SK-N-SH (cell line): ENCODE measurements around the gene KYNU. TPM values are rescaled to one million over a fixed set of nuclear protein-coding genes. Genes with fewer than 3 reads are reported as not detected.

Source experiments
- CTCF ChIA-PET: fragments of 300-600, 350-600 bp; formaldehyde crosslinking; extraction: SDS; loops from one replicate; lab custom pipeline; 2021; lab: Yijun Ruan, JAX
- POLR2A ChIA-PET: fragments of 350-600 bp; sonication (Branson Sonifier 250); formaldehyde crosslinking; extraction: SDS; loops from one replicate; lab custom pipeline; 2020; ENCODE audit warnings: antibody characterized with exemption, inconsistent platforms; lab: Yijun Ruan, JAX
- DNase-seq: peaks from one replicate; pipeline ENCODE4 v3.0.0; 2012
- H2AFZ ChIP-seq: fragments of 200-600 bp; sonication (generic); 2 replicates; pipeline ENCODE4 v1.8.1; 2016; ENCODE audit warnings: antibody characterized with exemption, mild to moderate bottlenecking, low read depth
- H3F3A ChIP-seq: fragments of 200-600 bp; sonication (generic); replicated peaks from 2 replicates; pipeline ENCODE3; 2016; ENCODE audit warnings: antibody characterized with exemption, mild to moderate bottlenecking; ENCODE audit not compliant: insufficient read depth
- H3K27ac ChIP-seq, 2 experiments: fragments of 200-500 bp in 1 of 2; fragments of 200-600 bp in 1 of 2; sonication (Bioruptor generic) in 1 of 2; sonication (generic), shearing (Covaris generic) in 1 of 2; 2 replicates each; pipeline versions ENCODE4 v1.5.1 to v1.6.1; 2014 to 2016; ENCODE audit warnings: low read depth in 2 of 2, inconsistent platforms in 1 of 2, low read length in 1 of 2, mild to moderate bottlenecking in 1 of 2, mixed read lengths in 1 of 2
- H3K27me3 ChIP-seq: fragments of 200-600 bp; sonication (generic), shearing (Covaris generic); 2 replicates; pipeline ENCODE4 v1.6.1; 2016; ENCODE audit warnings: mixed run types; ENCODE audit not compliant: insufficient read depth
- H3K36me3 ChIP-seq, 2 experiments: fragments of 200-500 bp in 1 of 2; fragments of 200-600 bp in 1 of 2; sonication (Bioruptor generic) in 1 of 2; sonication (generic) in 1 of 2; replicated peaks in 1 of 2; 2 replicates each; pipeline versions ENCODE3 to v1.5.1; 2014 to 2016; ENCODE audit warnings: low read length in 1 of 2, mild to moderate bottlenecking in 1 of 2; ENCODE audit not compliant: insufficient read depth in 2 of 2, control insufficient read depth in 1 of 2
- H3K4me1 ChIP-seq, 2 experiments: fragments of 200-500 bp in 1 of 2; fragments of 200-600 bp in 1 of 2; sonication (Bioruptor generic) in 1 of 2; sonication (generic), shearing (Covaris generic) in 1 of 2; 2 replicates each; pipeline versions ENCODE4 v1.5.1 to v1.6.1; 2014 to 2016; ENCODE audit warnings: low read depth in 1 of 2, low read length in 1 of 2, mixed run types in 1 of 2; ENCODE audit not compliant: insufficient read depth in 2 of 2, control insufficient read depth in 1 of 2
- H3K4me2 ChIP-seq: fragments of 200-600 bp; sonication (generic), shearing (Covaris generic); 2 replicates; pipeline ENCODE4 v1.6.1; 2017; ENCODE audit warnings: mixed run types
- H3K4me3 ChIP-seq, 2 experiments: fragments of 200-500 bp in 1 of 2; fragments of 200-600 bp in 1 of 2; sonication (Bioruptor generic) in 1 of 2; sonication (generic), shearing (Covaris generic) in 1 of 2; 2 replicates each; pipeline versions ENCODE4 v1.5.1 to v1.8.1; 2014 to 2016; ENCODE audit warnings: low read depth in 2 of 2, inconsistent platforms in 1 of 2, low read length in 1 of 2, mild to moderate bottlenecking in 1 of 2, mixed read lengths in 1 of 2, moderate library complexity in 1 of 2
- H3K79me2 ChIP-seq: fragments of 200-600 bp; sonication (generic); 2 replicates; pipeline ENCODE4 v1.8.1; 2017; ENCODE audit warnings: mild to moderate bottlenecking; ENCODE audit not compliant: insufficient read depth
- H3K9ac ChIP-seq: fragments of 200-600 bp; sonication (generic); 2 replicates; pipeline ENCODE4 v1.6.1; 2017; ENCODE audit warnings: mixed run types
- H3K9me2 ChIP-seq: fragments of 200-600 bp; sonication (generic); 2 replicates; pipeline ENCODE4 v1.6.1; 2017; ENCODE audit warnings: mixed run types
- H3K9me3 ChIP-seq: fragments of 200-600 bp; sonication (generic); 2 replicates; pipeline ENCODE4 v1.6.1; 2017; ENCODE audit warnings: mixed run types, mild to moderate bottlenecking, moderate library complexity
- H4K20me1 ChIP-seq: fragments of 200-600 bp; sonication (generic); 2 replicates; pipeline ENCODE4 v1.6.1; 2017; ENCODE audit warnings: mild to moderate bottlenecking, mixed run types; ENCODE audit not compliant: insufficient read depth
- SMC3 ChIP-seq: IDR thresholded peaks from 2 replicates; pipeline ENCODE4 v1.6.1; 2012; ENCODE audit warnings: low read depth, low read length, improper control_type of control experiment
- TEAD4 ChIP-seq: IDR thresholded peaks from 2 replicates; pipeline ENCODE4 v1.4.0; 2012; ENCODE audit warnings: mild to moderate bottlenecking, borderline replicate concordance; ENCODE audit not compliant: insufficient read depth
- WGBS: methylation state at CpG from one replicate; pipeline ENCODE4 v1.1.6; 2017; ENCODE audit warnings: low lambda C conversion rate; 5-methylcytosine and 5-hydroxymethylcytosine counted together
- polyA plus RNA-seq, 3 experiments: library from polyadenylated mRNA; depleted of rRNA; stranded (reverse); fragments of >200 nt; gene quantifications; 2 replicates each; pipeline ENCODE4 v1.2.3, GENCODE V29; 2012
- TF ChIP-seq, protein P1 (sequence below): fragments of 150-350 bp; IDR thresholded peaks from 2 replicates; pipeline ENCODE4 v1.6.1; 2016; ENCODE audit warnings: mild to moderate bottlenecking, low read depth, low read length

The KYNU gene
- polyA plus RNA-seq, 1 of the 3 experiments (the other 2 are of a cell fraction), result not detected

DNA sequence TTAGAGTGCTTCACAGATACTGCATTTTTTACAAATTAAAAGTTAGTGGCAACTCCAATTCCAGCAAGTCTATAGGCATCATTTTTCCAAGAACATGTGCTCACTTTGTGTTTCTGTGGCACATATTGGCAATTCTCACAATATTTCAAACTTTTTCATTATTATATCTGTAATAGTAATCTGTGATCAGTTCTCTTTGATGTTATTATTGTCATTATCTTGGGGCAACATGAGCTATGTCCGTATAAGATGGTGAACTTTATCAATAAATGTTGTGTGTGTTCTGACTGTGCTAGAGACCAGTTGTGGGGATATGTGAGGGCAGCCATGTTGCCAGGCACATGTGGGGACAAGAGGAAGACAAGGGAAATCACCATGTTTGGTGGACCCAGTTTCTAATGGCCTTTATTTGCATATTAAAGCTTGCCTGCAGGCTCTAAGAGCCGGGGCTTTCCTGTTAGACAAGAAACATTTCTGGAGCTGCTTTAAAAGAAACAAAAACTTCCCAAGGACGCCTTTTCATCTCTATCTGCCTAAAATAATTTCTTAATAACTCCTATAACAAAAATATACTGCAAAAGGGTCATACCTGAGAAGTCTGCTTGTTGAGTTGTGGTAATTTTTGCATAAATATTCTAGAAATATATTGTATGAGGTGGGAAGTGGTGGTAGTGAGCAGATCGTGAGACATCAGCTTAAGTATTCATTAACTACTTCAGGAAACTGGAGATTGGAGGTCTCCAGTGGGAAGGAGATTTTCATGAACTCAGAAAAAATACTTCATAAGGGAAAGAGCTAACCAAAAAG, 37.2 kb downstream of the KYNU start:
- Histone ChIP-seq H3K9ac (no peak overlapping the region), H3K4me1 (no peaks in the 10 kb centered on the region), H3K27me3 (no peaks in the 10 kb centered on the region), H3K27ac (no peak overlapping the region), H2AFZ (no peak overlapping the region), H3K36me3 (no peaks in the 10 kb centered on the region), H3K9me2 (no peaks in the 10 kb centered on the region), H3K4me2 (no peak overlapping the region), H3K4me3 (no peak overlapping the region), H3F3A (no peaks in the 10 kb centered on the region), H3K9me3 (no peaks in the 10 kb centered on the region), H4K20me1 (no peaks in the 10 kb centered on the region), H3K79me2 (no peaks in the 10 kb centered on the region)
- ChIA-PET CTCF (no interaction called here), POLR2A (no interaction called here)
- no peak for TF ChIP-seq SMC3
- WGBS, result 22% methylated on average over 4 of the region's 4 CpGs
- no peak for DNase-seq

DNA sequence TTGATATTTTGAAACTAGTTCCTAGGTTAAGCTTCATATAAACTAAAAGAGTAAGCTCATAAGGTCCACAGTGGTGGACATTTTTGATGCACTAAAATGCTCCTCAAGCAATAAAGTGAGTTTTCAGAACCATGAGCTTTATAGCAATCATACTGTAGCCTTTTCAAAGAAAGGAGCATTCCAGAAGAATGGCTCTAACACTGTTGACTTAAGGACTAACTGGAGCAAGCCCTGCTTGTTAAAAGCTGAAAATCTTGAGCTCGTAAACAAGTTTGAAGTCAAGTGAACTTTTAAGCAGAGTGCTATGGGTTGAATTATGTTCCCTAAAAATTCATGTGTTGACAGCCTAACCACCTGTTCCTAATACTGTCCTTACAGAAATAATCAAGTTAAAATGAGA, 38.0 kb downstream of the KYNU start:
- POLR2A ChIA-PET, result no interaction called here
- WGBS, result 33% methylated on average over 1 of the region's 1 CpG
- no peak overlapping the region for H3K9ac ChIP-seq
- no peak for DNase-seq
- no peak overlapping the region for H2AFZ ChIP-seq
- no peaks in the 10 kb centered on the region for H3K36me3 ChIP-seq
- CTCF ChIA-PET, result no interaction called here
- no peaks in the 10 kb centered on the region for H3K4me1 ChIP-seq
- TF ChIP-seq, protein P1, sequence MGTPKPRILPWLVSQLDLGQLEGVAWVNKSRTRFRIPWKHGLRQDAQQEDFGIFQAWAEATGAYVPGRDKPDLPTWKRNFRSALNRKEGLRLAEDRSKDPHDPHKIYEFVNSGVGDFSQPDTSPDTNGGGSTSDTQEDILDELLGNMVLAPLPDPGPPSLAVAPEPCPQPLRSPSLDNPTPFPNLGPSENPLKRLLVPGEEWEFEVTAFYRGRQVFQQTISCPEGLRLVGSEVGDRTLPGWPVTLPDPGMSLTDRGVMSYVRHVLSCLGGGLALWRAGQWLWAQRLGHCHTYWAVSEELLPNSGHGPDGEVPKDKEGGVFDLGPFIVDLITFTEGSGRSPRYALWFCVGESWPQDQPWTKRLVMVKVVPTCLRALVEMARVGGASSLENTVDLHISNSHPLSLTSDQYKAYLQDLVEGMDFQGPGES, result no peak
- no peaks in the 10 kb centered on the region for H3F3A ChIP-seq
- no peak overlapping the region for H3K4me3 ChIP-seq
- H3K27me3 ChIP-seq, result no peaks in the 10 kb centered on the region
- no peaks in the 10 kb centered on the region for H4K20me1 ChIP-seq
- no peak overlapping the region for H3K27ac ChIP-seq
- H3K79me2 ChIP-seq, result no peaks in the 10 kb centered on the region
- H3K9me3 ChIP-seq, result no peaks in the 10 kb centered on the region
- H3K4me2 ChIP-seq, result no peak overlapping the region
- no peaks in the 10 kb centered on the region for H3K9me2 ChIP-seq

DNA sequence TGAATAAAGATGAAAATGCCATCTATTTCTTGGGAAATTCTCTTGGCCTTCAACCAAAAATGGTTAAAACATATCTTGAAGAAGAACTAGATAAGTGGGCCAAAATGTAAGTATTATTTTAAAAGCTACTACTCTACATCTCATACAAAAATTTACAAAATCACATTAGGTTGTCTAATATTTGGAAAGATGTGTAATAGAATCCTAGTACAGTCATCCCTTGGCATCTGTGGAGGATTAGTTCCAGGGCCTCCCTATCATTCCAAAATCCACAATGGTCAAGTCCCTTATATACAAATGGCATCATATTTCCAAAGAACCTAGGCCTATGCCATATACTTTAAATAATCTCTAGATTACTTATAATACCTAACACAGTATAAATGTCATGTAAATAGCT, 41.2 kb downstream of the KYNU start:
- POLR2A ChIA-PET, result no interaction called here
- Histone ChIP-seq H3K27ac (no peak overlapping the region), H3K9ac (no peak overlapping the region), H3K36me3 (no peaks in the 10 kb centered on the region), H3F3A (no peaks in the 10 kb centered on the region), H3K4me2 (no peak overlapping the region), H2AFZ (no peak overlapping the region), H3K4me1 (no peaks in the 10 kb centered on the region)
- no peak for DNase-seq
- TF ChIP-seq TEAD4, result no peak
- TF ChIP-seq, all 33 proteins: peak for 0
- no peaks in the 10 kb centered on the region for H4K20me1 ChIP-seq
- no peaks in the 10 kb centered on the region for H3K9me2 ChIP-seq
- H3K9me3 ChIP-seq, result no peaks in the 10 kb centered on the region
- H3K4me3 ChIP-seq, result no peak overlapping the region
- H3K79me2 ChIP-seq, result no peaks in the 10 kb centered on the region
- no peaks in the 10 kb centered on the region for H3K27me3 ChIP-seq
- CTCF ChIA-PET, result no interaction called here
